ENCODE results near the gene SAMD13.

SAMD13 gene

GRCh38 chr1:84264961-84265360, 36.5 kb upstream of the SAMD13 start:
- no peaks in the 10 kb centered on the region for H3K79me2 ChIP-seq
- H3K9me3 ChIP-seq (ENCODE audit: control insufficient read depth, low read length), result no peaks in the 10 kb centered on the region
- no peak overlapping the region for H3K27ac ChIP-seq
- H3K4me2 ChIP-seq (ENCODE audit: low read length), result no peak overlapping the region
- no peak for TF ChIP-seq CTCF (IDR thresholded peaks at IDR 0.05)
- H3K9ac ChIP-seq, result no peak overlapping the region
- no peak overlapping the region for H2AFZ ChIP-seq
- H3K27me3 ChIP-seq (ENCODE audit: control insufficient read depth, insufficient read depth, low read length), result no peaks in the 10 kb centered on the region
- no peak overlapping the region for H3K4me3 ChIP-seq (ENCODE audit: low read depth, low read length)
- H3K4me1 ChIP-seq, result no peaks in the 10 kb centered on the region
- no peaks in the 10 kb centered on the region for H3K36me3 ChIP-seq (ENCODE audit: control insufficient read depth, insufficient read depth, low read length)

DNA sequence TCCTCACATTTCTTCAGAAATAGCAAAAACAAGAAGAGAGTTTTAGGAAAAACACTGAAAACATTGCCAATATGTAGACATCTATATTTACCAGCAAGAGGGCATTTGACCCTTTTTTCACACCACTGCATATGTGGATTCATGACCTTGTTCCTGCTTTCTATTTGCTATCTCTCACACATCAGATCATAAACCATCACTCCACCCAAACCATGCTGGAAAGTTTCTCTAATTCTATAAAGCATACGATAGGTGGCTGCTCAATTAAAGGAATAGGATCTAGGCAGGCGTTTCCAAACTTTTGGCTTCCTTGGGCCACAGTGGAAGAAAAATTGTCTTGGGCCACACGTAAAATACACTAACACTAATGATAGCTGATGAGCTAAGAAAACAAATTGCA, 35.6 kb upstream of the SAMD13 start:
- Histone ChIP-seq H3K27me3 (ENCODE audit: control insufficient read depth, insufficient read depth, low read length) (no peaks in the 10 kb centered on the region), H2AFZ (no peak overlapping the region), H3K9me3 (ENCODE audit: control insufficient read depth, low read length) (no peaks in the 10 kb centered on the region), H3K4me2 (ENCODE audit: low read length) (no peak overlapping the region), H3K4me3 (ENCODE audit: low read depth, low read length) (no peak overlapping the region), H3K9ac (no peak overlapping the region), H3K27ac (no peak overlapping the region), H3K4me1 (no peaks in the 10 kb centered on the region), H3K79me2 (no peaks in the 10 kb centered on the region), H3K36me3 (ENCODE audit: control insufficient read depth, insufficient read depth, low read length) (no peaks in the 10 kb centered on the region)
- no peak for TF ChIP-seq CTCF (IDR thresholded peaks at IDR 0.05)

DNA sequence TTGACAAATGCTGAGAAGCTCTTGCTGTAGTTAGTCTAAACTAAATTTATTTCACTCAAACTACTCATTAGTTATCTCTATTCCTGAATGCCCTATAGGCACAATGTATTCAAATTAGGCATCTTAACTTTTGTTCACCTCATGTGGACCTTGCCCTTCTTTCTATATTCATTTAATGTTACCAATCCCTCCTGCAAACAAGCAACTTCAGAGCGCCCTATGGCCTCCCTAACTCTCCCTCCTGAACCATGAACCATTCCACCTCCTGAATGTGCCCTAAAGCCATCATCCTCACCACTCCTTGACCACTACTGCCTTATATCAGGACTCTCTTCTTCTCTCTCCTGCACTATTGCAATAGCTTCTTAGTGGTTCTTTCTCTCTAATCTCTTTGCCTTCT, 34.8 kb upstream of the SAMD13 start:
- no peaks in the 10 kb centered on the region for H3K9me3 ChIP-seq (ENCODE audit: control insufficient read depth, low read length)
- no peak overlapping the region for H3K4me2 ChIP-seq (ENCODE audit: low read length)
- H3K4me1 ChIP-seq, result no peaks in the 10 kb centered on the region
- H2AFZ ChIP-seq, result no peak overlapping the region
- H3K27me3 ChIP-seq (ENCODE audit: control insufficient read depth, insufficient read depth, low read length), result no peaks in the 10 kb centered on the region
- H3K27ac ChIP-seq, result no peak overlapping the region
- H3K9ac ChIP-seq, result no peak overlapping the region
- no peaks in the 10 kb centered on the region for H3K36me3 ChIP-seq (ENCODE audit: control insufficient read depth, insufficient read depth, low read length)
- no peaks in the 10 kb centered on the region for H3K79me2 ChIP-seq
- H3K4me3 ChIP-seq (ENCODE audit: low read depth, low read length), result no peak overlapping the region
- TF ChIP-seq CTCF (IDR thresholded peaks at IDR 0.05), result no peak

GRCh38 chr1:84267476-84267875, 34.0 kb upstream of the SAMD13 start:
- H3K27ac ChIP-seq, result no peak overlapping the region
- H3K27me3 ChIP-seq (ENCODE audit: control insufficient read depth, insufficient read depth, low read length), result no peaks in the 10 kb centered on the region
- H3K9ac ChIP-seq, result no peak overlapping the region
- H3K79me2 ChIP-seq, result no peaks in the 10 kb centered on the region
- TF ChIP-seq CTCF (IDR thresholded peaks at IDR 0.05), result no peak
- H3K4me3 ChIP-seq (ENCODE audit: low read depth, low read length), result no peak overlapping the region
- H3K4me1 ChIP-seq, result no peaks in the 10 kb centered on the region
- H2AFZ ChIP-seq, result no peak overlapping the region
- no peaks in the 10 kb centered on the region for H3K9me3 ChIP-seq (ENCODE audit: control insufficient read depth, low read length)
- H3K36me3 ChIP-seq (ENCODE audit: control insufficient read depth, insufficient read depth, low read length), result no peaks in the 10 kb centered on the region
- no peak overlapping the region for H3K4me2 ChIP-seq (ENCODE audit: low read length)

- H2AFZ ChIP-seq, result no peak overlapping the region
- H3K9me3 ChIP-seq (ENCODE audit: control insufficient read depth, low read length), result no peaks in the 10 kb centered on the region
- H3K79me2 ChIP-seq, result no peaks in the 10 kb centered on the region
- H3K27ac ChIP-seq, result no peak overlapping the region
- no peak overlapping the region for H3K4me3 ChIP-seq (ENCODE audit: low read depth, low read length)
- no peaks in the 10 kb centered on the region for H3K4me1 ChIP-seq
- no peak for TF ChIP-seq CTCF (IDR thresholded peaks at IDR 0.05)
- no peaks in the 10 kb centered on the region for H3K36me3 ChIP-seq (ENCODE audit: control insufficient read depth, insufficient read depth, low read length)
- H3K27me3 ChIP-seq (ENCODE audit: control insufficient read depth, insufficient read depth, low read length), result no peaks in the 10 kb centered on the region
- no peak overlapping the region for H3K9ac ChIP-seq
- no peak overlapping the region for H3K4me2 ChIP-seq (ENCODE audit: low read length)
Observed at GRCh38 chr1:84268346-84268745, 33.2 kb upstream of the SAMD13 start.

All from parathyroid adenoma (tissue), 2 donors.